GM21367 (cell line): ENCODE results near the gene GABRG1.

Source experiments
- ATAC-seq: cut with Tn5 transposase; IDR thresholded peaks from one replicate; pipeline ENCODE4 v1.9.1; 2021; ENCODE audit not compliant: unreplicated experiment

Gene GABRG1

GRCh38 chr4:46123913-46124755, at the start of gene GABRG1:
GABRG1 (minus strand) TSS chr4:46124054; CDS start chr4:46123913, 141 bp downstream.
- ATAC-seq, result no peak

GRCh38 chr4:46146993-46147392, 23.1 kb upstream of the GABRG1 start:
- ATAC-seq, result no peak

- ATAC-seq, result no peak
These were observed 7.7 kb upstream of the GABRG1 start for GRCh38 chr4:46131498-46132057.

GRCh38 chr4:46124773-46125413, 1.0 kb upstream of the GABRG1 start:
- ATAC-seq, result no peak

GRCh38 chr4:46081674-46082073, 42.2 kb downstream of the GABRG1 start:
- ATAC-seq, result no peak

- ATAC-seq, result no peak
These were observed 42.6 kb downstream of the GABRG1 start for GRCh38 chr4:46081248-46081647.

- no peak for ATAC-seq
These were observed 50.1 kb downstream of the GABRG1 start for GRCh38 chr4:46073778-46074177.

GRCh38 chr4:46051392-46051791, 72.5 kb downstream of the GABRG1 start:
- no peak for ATAC-seq

GRCh38 chr4:46032056-46032455, 91.8 kb downstream of the GABRG1 start:
- ATAC-seq, result no peak

GRCh38 chr4:46016306-46016705, 107.5 kb downstream of the GABRG1 start:
- ATAC-seq, result no peak

GRCh38 chr4:45992728-45993127, 131.1 kb downstream of the GABRG1 start:
- no peak for ATAC-seq

- ATAC-seq, result no peak
These were observed 134.1 kb downstream of the GABRG1 start for GRCh38 chr4:45989775-45990174.

GRCh38 chr4:45987858-45988257, 136.0 kb downstream of the GABRG1 start:
- ATAC-seq, result no peak
